Endothelial cell of hepatic sinusoid (primary cell): ENCODE results near the gene VMAC.

Experiments used
- in situ Hi-C: cut with HindIII; loops from 2 replicates; pipeline ENCODE4 v1.10.0; 2017; ENCODE audit warnings: low sequenced_read_pairs

Gene VMAC

DNA sequence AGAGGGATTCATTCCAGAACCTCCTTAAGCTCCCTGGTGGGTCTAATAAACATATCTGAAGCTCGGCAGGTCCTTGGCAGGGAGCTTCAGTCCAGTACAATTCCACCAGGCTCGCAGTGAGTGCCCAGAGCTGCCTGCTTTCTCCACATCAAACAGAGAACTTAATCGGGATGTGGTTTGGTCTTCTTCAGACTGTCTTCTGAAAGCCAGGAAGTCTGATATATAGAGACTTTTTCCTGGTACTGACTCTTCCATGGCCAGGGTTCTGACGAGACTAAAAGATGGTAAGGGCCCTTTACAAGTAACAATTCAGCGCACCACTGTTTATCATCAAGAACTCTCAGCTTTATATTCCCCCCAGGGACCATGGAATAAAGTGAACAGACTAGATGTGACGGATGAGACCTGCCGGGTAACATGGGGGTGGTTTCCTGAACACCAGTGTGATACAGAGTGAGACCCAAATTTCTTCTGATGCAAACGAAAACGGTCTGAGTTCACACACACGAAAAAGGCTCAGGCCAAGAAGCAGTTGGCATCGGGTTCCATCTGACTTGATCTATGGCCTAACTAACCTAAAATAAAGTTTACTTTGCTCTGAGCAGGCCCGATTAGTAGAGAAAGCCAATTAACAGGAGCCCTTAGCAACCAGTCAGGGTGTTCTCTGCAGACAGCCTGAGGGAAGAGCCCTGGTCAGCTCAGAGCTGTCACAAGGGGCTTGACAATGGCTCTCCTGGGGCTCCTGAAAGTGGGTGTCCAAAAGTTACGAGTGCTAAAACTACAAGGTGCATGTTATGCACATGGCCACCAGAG is 44.3 kb downstream of the VMAC start:
- in situ Hi-C loops: no loop called here

DNA sequence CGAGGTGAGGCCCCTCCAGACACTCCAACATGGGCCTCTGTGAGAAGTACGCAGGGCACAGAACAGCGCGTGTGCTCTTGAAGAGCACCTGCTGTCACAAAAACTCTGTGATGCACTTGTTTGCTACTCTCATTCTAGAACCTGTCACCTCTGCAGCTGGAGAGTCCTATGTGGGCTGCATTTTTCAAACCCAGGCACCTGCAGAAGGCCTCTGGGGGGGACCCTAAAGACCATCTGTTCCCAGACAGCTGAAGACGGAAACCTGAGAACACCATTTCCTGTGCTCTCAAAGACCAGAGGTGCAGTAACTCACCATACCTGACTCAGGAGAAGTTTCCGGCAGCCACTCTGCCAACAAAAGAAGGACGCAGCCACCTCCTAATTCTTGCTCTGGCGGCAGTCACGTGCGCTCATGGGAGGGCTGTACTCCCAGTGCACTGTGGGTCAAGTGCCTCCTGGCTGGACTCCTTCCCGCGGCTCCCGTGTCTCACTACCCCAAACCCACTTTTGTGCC is 45.2 kb downstream of the VMAC start:
- in situ Hi-C loops: no loop called here

DNA sequence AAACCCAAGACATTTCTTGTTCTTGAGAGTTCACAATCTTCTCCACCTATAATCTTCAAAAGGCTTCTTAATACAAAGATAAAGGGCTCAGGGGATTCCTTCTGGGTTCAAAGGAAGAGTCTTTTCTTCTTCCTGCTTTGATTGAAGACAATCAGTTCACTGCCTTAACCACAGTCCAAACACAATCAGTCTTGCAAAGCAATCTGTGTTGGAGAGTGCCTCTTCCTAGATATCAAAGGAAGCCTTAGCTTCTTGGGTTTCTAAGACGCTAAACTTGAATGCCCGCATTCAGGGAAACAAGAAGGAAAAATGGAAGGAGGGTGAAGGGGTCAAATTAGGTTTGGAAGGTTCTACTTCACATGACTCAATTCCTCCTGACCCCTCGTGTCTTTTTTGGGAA is 46.1 kb downstream of the VMAC start:
- in situ Hi-C loops: no loop called here

DNA sequence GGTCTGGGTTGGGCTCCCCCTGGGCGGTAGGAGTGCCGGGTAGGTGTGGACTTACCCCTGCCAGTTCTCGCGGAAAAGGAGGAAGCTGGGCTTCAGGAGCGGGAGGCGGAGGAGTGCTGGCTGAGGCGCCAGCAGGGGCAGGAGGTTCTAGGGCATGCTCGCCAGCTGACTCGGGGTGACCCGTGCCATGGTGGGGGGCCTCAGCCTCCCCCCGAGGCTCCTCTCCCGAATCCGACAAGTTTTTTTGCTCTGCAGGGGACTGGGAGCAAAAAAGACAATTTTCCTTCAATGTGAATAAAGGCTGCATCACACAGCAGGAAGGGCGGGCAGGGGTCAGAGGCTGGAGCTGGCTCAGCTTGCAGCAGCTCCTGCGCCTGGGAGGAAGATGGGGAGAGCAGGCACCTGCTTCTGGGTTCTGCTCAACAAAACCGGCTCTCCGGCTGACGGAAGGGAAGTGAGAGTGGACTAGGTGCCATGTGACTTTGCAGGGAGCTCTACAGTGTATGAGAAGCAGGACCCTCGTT is 46.7 kb downstream of the VMAC start:
- in situ Hi-C loops: no loop called here

DNA sequence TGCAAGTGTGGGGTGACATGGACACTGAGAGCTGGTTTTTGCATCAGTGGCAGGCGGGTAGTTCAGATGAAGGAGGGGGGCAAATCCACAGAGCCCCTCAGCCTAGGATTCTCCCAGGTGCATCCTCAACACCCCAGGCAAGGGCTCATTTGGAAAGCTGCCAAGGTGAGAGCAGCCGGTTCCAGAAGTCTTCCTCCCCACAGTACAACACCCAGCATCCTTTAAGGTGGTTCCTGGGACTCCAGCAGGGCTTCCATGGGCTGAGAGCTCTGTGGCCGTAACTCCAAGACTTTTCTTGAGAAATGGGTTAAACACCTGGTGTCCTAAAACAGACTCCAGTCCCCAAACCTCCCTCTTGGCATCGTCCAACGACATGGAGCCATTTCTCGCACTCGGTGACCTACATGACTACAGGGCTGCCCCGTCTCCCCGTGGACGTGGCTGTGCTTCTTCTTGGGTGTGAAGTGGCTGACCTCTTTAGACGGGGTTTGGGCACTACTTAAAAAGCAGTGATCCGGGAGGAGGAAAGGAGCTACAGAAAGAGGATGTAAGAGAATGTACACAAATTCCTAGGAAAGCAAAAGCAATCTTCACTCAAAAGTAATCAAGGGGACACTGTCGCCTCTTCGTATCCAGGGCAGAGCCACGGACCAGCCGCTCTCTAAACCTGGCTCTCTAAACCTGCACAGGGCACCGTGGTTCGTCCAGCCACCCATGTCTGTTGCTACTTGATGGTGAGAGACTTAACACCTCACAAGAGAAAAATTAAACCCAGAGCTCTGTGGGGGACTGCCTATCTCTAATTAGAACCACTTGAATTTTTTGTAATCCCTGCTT is 47.7 kb downstream of the VMAC start:
- in situ Hi-C loops: no loop called here

DNA sequence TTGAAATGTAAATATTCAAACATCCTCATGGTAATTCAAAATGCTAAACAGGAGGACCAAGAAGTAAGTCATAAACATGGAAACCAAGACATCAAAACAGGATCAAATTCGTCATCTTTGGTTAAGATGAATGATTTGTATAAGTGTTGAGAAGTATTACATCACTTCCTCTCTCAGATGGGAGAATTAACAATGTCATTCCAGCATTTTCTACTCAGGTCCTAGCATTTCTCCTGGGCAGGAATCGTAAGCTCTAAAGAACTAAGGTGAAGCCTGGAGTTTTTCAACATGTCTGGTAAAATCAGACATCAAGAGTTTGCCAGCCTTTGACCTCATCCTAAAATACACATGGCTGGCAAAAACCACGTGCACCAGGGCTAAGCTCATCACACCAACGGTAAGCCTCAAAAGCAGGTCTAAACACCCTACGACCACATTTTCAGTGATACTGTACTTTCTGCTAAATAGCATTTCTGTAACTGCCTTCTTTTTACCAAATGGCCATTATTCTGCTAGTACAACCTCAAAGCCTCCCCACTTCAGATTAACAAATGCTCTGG is 48.4 kb downstream of the VMAC start:
- in situ Hi-C loops: no loop called here

DNA sequence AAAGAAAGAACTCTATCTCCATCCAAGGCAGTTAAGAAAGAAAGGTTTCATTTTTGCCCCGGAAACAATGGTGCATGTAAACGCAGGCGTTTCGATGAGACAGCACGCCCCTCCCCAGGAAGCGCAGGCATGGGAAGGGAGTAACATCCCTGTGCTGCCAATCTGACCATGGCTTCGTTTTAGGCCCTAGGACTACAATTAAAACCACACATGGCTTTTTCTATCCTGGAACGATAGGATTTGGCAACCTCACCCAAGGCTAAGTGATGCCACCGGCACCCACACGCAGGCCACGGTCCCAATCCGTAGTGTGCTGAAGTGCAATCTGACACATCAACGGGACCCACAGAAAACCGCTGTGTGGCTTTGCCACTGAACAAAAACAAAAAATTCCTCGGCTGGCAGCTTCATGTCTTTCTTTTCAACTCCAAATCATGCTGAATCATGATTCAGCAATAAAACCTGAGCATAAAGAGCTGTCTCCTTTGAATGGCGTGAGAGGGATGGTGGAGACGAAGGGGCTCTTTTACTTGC is 49.1 kb downstream of the VMAC start:
- in situ Hi-C loops: no loop called here

DNA sequence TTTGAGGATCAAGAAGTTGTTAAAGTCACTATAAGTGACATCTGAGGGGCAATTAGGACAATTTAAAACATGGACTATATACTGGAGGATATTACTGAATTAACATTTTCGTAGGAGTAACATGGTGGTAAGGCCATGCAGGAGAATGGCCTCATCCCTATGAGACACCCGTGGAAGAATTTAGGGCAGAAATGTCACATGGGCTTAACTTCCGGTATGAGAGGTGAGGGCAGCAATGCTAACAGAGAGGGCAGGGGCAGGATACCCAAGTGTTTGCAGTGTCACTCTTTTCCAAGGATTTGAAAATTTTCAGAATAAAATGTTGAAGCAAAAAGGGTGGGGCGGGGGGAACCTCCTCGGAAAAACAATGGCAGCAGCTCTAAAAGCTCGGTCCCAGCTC is 49.6 kb downstream of the VMAC start:
- in situ Hi-C loops: no loop called here

DNA sequence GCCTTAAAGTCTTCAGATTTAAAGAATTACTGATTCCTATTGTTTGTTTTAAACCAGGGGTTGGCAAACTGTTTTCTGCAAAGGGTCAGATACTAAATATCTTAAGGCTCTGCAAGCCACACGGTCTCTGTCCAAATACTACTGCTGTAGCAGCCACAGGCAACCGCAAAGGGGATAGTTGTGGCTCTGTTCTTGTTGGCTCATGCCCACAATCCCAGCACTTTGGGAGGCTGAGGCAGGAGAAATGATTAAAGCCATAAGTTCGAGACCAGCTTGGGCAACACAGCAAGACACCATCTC is 50.9 kb downstream of the VMAC start:
- in situ Hi-C loops: no loop called here

DNA sequence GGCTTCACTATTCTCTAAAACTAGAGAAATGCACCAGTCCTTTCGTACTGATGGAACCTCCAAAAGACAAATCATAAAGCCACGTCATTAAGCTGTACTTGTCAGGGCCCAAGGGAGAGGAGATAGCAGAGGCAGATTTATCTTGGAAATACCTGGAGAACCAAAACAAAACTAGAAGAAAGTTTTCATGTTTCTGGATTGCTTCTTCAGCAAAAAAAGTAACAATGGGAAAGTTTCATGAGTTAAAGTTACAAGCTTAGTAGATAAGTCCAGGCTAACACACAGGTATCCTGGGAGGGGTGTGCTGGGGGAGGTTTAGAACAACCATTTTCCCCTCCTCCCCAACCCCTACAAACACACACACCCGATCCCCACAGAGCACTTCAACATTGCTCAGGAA is 51.7 kb downstream of the VMAC start:
- in situ Hi-C loops: no loop called here

DNA sequence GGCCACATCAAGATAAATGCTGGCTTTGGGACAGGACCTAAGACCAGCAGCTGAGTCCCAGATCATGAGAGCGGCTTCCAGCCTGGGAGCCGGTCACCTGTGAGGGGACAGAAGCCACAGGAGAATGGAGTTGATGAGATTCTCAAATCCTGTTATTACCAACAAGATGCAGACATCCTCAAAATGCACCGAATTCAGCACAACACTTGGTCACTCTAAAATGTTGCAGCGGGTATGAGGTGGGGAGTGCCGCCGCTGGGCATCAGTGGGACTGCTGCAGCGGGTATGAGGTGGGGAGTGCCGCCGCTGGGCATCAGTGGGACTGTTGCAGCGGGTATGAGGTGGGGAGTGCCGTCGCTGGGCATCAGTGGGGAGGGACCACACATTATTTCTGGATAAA is 52.1 kb downstream of the VMAC start:
- in situ Hi-C loops: no loop called here

DNA sequence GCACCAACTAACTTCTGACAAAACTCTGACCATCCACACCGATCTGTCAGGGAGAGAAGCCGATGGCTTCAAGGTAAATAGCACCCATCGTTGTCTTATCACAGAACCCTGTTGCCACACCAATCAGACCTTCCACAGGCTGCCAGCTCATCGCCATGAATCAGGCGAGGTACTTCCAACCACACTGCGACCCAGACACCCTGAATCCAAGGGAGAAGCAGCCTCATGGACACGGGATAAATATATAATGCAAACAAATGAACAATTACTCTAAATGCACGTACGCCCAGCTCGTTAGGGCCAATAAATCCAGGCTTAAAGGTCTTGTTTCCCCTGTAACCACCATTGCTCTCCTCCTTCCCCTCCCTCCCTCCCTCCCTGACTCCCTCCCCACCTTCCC is 52.5 kb downstream of the VMAC start:
- in situ Hi-C loops: no loop called here

DNA sequence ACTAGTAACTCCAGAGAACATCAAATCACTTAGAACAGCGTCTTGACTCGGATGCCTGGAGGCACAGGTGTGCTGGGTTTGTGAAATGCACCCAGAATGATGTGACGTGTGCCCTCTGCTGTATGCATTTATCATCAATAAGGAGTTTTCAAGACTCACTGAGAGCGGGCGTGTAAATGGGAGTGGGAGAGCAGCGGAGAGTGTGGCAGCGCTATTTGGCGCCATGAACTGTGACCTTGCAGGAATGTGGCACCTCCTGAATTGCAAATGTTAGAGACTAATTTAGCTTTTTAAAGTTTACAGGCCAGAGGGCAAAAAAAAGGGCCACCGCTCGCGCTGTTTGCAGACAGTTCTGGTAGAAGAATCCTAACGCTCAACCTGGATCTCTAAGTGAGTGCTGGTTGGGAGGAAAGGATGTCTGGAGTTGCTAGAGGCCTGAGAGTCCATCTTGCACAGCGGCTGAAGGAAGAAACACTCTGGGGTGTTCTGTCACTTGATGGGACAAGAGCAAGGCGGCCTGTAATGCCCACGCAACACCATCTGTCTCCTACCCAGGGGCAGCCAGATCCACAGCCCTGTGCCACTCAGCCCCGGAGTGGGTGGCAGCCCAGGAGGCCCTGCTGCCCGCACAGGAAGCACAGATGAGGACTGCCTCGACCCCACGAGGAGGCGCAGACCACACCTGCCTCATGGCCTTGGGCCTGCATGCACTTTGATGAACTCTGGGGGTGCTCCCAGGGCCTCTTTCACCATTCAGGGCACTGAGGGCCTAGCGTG is 53.6 kb downstream of the VMAC start:
- in situ Hi-C loops: no loop called here

DNA sequence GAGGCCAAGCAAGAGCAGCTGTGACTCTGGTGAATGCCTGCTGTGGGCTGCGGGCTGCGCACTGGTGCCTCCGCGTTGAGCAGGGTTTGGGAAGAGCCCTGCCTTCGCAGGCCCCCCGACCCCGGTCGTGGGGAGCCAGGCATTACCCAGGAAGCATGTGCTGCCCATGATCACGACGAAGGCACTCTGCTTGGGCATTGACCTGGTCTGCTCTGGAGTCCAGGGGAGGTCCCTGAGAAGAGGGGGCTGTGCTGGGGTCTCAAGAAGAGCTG is 54.1 kb downstream of the VMAC start:
- in situ Hi-C loops: no loop called here

DNA sequence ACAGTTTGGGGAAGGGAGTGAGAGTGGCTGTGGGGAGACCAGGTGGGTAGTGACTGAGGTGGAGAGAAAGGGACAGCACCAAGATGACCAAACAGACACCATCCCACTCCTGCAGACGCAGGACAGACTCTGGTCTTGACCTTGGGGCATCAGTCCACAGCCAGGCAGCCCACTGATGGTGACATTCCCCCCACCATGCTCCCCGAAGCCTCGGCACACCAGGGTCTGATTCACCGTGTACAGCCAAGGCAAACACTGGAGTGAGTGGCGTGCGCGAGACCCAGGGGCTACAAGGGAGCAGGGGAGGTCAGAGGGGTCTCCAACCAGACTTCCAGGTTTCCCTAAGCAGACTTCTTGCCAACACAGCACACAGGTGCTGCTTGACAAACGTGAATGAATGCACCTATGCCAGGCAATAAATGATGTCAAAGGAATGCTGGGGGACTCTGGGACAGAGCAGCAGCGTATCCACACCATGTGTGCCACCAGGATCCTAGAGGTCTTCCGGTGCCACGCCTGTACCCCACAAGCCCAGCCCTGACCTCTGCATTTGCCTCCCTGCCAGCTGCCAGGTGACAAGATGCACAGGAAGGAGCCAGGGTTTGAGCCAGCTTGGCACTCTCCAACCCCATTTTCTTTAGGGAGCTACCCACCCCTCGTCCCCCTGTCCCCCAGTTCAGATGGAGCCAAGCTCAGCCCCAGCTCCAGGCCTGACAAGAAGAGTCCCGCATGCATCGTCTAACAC is 54.8 kb downstream of the VMAC start:
- in situ Hi-C loops: loop anchor here (5.0 to 10.0 kb wide), 2 partner anchors 32 to 75 kb away; no protein-coding TSS in a partner anchor
